ENCODE data around the gene PCSK2.

PCSK2 gene

DNA sequence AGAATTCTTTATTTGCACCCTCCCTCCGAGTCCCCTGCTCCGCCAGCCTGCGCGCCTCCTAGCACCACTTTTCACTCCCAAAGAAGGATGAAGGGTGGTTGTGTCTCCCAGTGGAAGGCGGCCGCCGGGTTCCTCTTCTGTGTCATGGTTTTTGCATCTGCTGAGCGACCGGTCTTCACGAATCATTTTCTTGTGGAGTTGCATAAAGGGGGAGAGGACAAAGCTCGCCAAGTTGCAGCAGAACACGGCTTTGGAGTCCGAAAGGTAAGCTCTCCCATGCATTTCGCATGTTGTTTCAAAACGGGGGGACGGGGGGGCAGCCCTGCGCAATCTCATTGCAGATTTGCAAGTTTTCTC, 357 bp downstream of the PCSK2 start:
- H3K27ac Mint-ChIP-seq: no peak overlapping the region
- H3K36me3 Mint-ChIP-seq (ENCODE audit: low read depth): no peaks in the 10 kb centered on the region
- H3K9me3 Mint-ChIP-seq: no peaks in the 10 kb centered on the region
- H3K4me3 Mint-ChIP-seq: no peak overlapping the region
- H3K27me3 Mint-ChIP-seq: peaks cover 64% of the 10 kb centered on the region
- H3K4me1 Mint-ChIP-seq (ENCODE audit: low read depth): no peaks in the 10 kb centered on the region

DNA sequence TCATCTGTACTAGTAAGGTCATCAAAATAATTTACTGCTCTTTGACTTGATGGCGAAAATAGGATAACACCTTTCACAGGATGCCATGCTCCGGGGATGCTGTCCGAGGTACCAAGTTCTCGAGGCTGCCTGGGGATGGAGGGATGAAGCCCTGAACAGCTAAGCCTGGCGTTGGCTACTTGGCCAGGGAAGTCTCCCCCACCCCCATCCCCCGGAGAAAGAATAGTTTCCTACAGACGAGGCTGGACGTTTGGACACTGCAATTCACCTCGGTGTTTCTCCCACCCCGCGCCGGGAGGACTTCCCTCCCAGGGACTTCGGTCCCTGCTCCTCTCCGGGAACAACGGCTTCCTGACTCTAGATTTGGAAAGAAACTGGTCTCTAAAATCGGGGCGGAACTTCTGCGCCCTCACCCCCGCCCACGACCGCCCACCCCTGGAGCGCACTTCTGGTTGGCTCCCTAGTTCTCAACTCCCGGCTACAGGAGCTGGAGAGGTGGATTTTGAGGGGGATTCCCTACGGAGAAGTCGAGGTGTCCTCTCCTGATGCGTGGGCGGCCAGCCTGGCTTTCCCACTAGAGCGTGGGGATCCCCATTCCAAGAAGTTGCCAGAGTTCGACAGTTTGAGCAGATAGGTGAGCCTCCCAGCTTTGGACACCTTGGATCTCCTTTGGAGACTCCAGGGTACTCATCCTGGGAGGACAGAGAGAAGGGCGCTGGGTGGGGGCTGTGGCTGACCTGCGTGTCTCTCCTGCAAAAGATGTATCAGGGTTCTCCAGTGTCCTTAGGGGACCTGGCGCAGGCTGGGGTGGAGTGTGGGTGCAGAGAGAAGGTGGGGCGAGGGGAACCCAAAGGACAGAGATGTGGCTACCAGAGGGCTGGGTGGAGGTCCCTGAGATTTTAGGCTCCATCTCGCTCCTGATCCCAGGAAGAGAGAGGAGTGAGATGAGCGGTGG, 1.1 kb downstream of the PCSK2 start:
- Mint-ChIP-seq H3K9me3 (no peaks in the 10 kb centered on the region), H3K36me3 (ENCODE audit: low read depth) (no peaks in the 10 kb centered on the region), H3K27me3 (peaks cover 59% of the 10 kb centered on the region), H3K27ac (no peak overlapping the region), H3K4me3 (no peak overlapping the region), H3K4me1 (ENCODE audit: low read depth) (no peaks in the 10 kb centered on the region)

DNA sequence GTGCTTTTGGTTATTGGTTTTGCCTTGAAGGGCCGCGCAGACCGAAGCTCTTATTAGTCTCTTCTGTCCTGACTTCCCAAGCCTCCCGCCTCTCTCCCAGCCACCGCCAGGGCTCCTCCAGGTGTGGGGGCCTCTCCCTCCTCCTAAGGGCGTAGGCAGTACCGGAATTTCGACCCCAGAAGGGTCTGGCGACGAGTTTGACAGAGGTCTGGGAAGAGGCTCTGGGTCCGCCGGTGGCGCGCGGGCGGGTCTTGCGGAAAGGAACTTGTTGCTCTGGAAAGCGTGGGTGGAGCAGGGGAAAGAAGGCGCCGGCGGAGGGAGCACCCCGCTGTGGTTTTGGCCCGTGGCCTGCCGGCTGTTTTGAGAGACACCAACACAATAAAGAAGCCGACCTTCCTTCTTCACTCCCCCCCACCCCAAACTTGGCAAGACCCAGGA, 1.8 kb downstream of the PCSK2 start:
- H3K27me3 Mint-ChIP-seq: peaks cover 57% of the 10 kb centered on the region
- no peak overlapping the region for H3K27ac Mint-ChIP-seq
- no peaks in the 10 kb centered on the region for H3K9me3 Mint-ChIP-seq
- H3K4me3 Mint-ChIP-seq: no peak overlapping the region
- H3K36me3 Mint-ChIP-seq (ENCODE audit: low read depth): no peaks in the 10 kb centered on the region
- H3K4me1 Mint-ChIP-seq (ENCODE audit: low read depth): no peaks in the 10 kb centered on the region

DNA sequence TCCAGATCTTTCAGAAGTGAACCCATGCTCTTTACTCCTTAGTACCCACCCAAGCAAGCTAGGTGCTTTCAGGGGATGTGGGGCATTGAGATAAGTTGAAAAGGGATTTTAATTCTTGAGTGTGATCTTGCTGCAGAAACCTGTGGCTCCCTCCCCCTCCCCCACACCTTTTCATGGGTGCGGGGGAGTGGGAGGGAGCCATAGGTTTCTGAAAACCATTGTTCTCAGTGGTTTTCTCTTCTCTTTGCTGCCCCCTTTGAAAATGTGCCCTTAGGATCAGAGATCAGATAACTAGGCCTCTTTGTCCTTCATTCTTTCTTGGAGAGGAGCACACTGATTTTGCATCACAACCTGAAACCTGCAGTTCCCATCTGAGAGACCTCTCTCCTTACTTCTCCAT, 2.4 kb downstream of the PCSK2 start:
- Mint-ChIP-seq H3K27ac (no peak overlapping the region), H3K27me3 (peaks cover 52% of the 10 kb centered on the region), H3K9me3 (no peaks in the 10 kb centered on the region), H3K36me3 (ENCODE audit: low read depth) (no peaks in the 10 kb centered on the region), H3K4me1 (ENCODE audit: low read depth) (no peaks in the 10 kb centered on the region), H3K4me3 (no peak overlapping the region)

DNA sequence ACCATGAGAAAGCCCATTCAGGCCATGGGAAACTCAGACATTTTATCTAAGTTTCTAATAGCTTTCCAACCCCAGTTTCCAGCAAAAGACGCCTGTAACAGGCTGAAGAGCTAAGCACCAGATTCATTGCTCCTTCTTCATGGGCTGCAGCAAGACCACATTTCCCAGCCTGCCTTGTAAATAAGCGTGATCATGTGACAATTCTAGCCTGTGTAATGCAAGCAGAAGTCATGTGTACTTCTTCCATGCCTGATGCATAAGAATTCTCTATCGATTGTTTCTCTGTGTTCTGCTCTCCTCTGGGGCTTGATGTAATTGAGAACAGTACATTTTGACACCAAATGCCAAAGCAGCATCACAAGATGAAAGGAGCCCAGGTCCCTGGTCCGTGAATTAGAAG, 6.8 kb downstream of the PCSK2 start:
- H3K9me3 Mint-ChIP-seq: no peaks in the 10 kb centered on the region
- H3K4me1 Mint-ChIP-seq (ENCODE audit: low read depth): no peaks in the 10 kb centered on the region
- no peak overlapping the region for H3K27ac Mint-ChIP-seq
- H3K36me3 Mint-ChIP-seq (ENCODE audit: low read depth): no peaks in the 10 kb centered on the region
- peaks cover 11% of the 10 kb centered on the region for H3K27me3 Mint-ChIP-seq
- no peak overlapping the region for H3K4me3 Mint-ChIP-seq

DNA sequence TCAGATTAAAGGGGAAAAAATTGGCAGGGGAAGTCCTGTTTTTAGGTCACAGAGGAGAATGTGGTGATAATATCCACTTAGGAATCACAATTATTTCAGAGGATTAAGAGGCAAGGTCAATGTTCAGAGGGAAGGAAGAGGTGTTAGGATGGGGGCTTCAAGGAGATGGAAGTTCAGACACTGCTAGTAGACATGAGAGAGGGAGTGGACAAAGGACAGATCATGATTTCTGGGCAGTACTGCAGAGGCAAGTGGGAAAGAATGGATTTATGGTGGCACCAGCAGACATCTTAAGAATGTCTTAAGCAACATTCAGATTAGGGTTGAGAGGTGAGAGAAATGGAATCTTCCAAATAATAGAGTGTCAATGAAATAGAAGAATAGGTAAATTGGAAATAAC, 9.9 kb downstream of the PCSK2 start:
- Mint-ChIP-seq H3K27ac (no peak overlapping the region), H3K36me3 (ENCODE audit: low read depth) (no peaks in the 10 kb centered on the region), H3K9me3 (peaks cover 5% of the 10 kb centered on the region), H3K4me1 (ENCODE audit: low read depth) (no peaks in the 10 kb centered on the region), H3K4me3 (no peak overlapping the region), H3K27me3 (no peaks in the 10 kb centered on the region)

DNA sequence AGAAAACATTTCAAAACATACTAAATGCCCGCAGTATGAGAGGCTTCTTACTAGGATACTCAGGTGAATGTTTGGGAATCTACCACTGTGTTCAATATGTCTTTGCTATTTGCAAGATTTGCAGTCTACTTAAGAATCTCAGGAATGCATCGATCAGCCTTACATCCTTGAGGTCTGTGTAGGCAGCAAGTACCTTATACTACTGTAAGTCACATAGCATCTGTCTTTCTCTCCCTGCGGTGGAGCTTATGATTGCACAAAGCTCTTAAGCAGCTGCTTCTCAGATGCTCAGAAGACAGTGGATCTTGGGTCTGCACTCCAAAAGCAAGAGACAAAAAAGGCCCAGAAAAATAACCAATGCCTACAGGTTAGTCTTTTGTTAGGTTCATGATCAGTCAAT, 21.4 kb downstream of the PCSK2 start:
- no peaks in the 10 kb centered on the region for H3K27me3 Mint-ChIP-seq
- no peak overlapping the region for H3K27ac Mint-ChIP-seq
- no peaks in the 10 kb centered on the region for H3K9me3 Mint-ChIP-seq
- H3K36me3 Mint-ChIP-seq (ENCODE audit: low read depth): no peaks in the 10 kb centered on the region
- H3K4me1 Mint-ChIP-seq (ENCODE audit: low read depth): no peaks in the 10 kb centered on the region
- no peak overlapping the region for H3K4me3 Mint-ChIP-seq

DNA sequence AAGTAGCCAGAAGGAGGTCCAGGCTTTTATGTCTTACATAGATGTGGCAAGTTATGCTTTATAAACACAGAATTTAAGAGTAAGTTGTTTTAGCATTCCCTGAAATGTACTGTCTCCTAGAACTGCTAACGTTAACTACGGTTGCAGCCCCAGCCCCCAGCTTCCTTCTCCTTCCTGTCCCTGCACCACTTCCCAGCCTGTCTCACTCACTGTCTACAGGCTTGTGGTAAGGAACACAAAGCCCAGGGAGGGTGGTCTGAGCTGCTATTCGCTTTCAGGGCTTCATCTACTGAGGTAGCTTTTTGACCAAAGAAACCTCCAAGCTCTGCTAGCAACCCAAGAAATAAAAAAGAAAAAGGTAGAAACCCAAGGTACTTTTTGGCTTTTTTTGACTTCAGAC, 35.9 kb downstream of the PCSK2 start:
- Mint-ChIP-seq H3K27ac (no peak overlapping the region), H3K27me3 (peaks cover 11% of the 10 kb centered on the region), H3K4me1 (ENCODE audit: low read depth) (no peaks in the 10 kb centered on the region), H3K36me3 (ENCODE audit: low read depth) (no peaks in the 10 kb centered on the region), H3K4me3 (no peak overlapping the region), H3K9me3 (peaks cover 5% of the 10 kb centered on the region)

DNA sequence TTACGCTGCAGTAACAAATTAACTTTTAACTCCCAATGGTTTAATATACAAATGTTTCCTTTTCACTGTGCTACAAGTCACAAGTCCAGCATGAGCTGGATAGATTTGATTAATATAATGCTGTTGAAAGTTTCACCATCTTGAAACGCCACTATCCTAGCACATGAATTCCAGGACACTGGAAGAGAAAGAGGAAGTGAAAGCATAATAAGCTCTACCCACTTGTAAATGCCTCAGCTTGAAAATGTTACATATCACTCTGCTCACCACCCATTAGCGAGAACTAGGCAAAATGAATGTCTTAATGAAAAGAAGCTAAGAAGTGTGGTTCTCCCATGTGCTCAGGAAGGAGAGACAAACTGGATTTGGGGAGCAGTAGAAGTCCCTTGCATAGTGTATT, 46.9 kb downstream of the PCSK2 start:
- Mint-ChIP-seq H3K36me3 (ENCODE audit: low read depth) (no peaks in the 10 kb centered on the region), H3K4me3 (no peak overlapping the region), H3K27me3 (no peaks in the 10 kb centered on the region), H3K9me3 (peaks cover 5% of the 10 kb centered on the region), H3K4me1 (ENCODE audit: low read depth) (no peaks in the 10 kb centered on the region), H3K27ac (no peak overlapping the region)

DNA sequence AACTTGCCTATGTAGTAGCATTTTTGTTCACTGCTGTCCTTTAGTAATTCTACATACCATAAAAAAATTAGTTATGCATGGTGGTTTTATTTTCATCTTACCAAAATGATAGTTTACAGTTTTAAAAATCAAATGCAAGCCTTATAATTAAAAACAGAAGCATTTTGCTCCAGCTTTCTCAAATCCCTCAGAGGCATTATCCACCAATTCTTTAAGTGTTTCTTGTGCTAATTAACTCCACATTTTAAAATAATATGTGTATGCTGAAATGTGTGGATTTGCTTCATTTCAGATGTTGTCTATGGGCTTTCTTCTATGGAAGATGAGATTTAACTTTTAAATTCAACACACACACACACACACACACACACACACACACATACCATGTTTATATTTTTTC, 49.3 kb downstream of the PCSK2 start:
- Mint-ChIP-seq H3K4me1 (ENCODE audit: low read depth) (no peaks in the 10 kb centered on the region), H3K36me3 (ENCODE audit: low read depth) (no peaks in the 10 kb centered on the region), H3K9me3 (peaks cover 9% of the 10 kb centered on the region), H3K4me3 (no peak overlapping the region), H3K27me3 (no peaks in the 10 kb centered on the region), H3K27ac (no peak overlapping the region)

DNA sequence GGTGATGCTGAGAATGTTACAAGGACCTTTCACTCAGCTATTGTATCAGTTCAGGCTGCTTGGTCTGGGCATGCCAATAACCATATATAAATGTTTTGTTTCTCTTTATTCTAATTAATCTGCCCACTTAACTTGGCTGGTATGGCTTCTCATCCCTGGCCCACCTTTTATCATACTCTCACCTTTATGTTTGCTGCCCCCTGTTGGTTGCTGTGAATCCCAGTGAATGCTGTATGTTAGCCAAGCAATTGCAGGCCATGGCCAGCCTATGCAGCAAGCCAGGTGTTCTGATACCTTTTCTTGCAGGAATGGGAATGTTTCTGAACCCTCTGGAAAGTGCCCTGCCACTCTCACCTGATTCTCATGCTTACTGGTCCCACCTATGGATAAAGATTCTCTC, 54.6 kb downstream of the PCSK2 start:
- H3K36me3 Mint-ChIP-seq (ENCODE audit: low read depth): no peaks in the 10 kb centered on the region
- no peak overlapping the region for H3K4me3 Mint-ChIP-seq
- H3K9me3 Mint-ChIP-seq: peaks cover 9% of the 10 kb centered on the region
- no peak overlapping the region for H3K27ac Mint-ChIP-seq
- H3K4me1 Mint-ChIP-seq (ENCODE audit: low read depth): no peaks in the 10 kb centered on the region
- H3K27me3 Mint-ChIP-seq: no peaks in the 10 kb centered on the region

DNA sequence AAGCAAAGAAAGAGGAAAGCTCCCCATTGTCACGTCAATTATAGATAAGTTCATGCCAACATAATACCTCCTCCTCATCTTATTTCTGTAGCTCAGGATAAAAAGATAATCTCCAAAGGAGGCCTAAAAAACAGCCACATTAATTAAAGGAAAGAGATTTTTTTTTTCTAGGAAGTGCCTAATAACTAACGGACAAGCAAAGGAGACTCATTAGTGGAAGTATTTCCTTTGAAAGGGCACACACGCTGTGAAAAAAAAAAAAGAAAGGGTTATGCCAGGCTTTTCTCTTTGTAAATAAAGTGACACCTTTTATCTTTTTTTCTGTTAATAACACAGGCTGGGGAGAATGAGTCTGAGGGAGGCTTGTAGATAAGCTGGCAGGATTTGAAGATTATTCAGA, 55.7 kb downstream of the PCSK2 start:
- Mint-ChIP-seq H3K9me3 (peaks cover 9% of the 10 kb centered on the region), H3K36me3 (ENCODE audit: low read depth) (no peaks in the 10 kb centered on the region), H3K27ac (no peak overlapping the region), H3K4me3 (no peak overlapping the region), H3K4me1 (ENCODE audit: low read depth) (no peaks in the 10 kb centered on the region), H3K27me3 (no peaks in the 10 kb centered on the region)

DNA sequence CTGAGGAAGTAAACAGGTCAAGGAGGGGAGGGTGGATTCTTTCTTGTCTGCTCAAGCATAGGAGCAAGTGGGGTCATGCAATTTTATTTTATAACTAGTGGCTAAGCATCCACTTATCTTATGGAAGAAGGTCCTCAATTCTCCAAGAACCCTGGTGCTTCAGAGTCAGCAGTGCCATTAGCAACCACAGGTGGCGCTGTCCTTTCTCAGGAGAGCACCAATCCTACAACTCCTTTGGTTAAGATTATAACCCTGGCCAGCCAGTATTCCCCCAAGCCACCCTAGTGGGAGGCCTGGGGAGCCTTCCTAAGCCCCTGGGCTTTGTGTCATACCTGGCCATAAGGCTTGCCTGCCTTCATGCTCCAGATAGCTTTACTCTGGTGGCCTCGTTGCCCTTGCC, 60.7 kb downstream of the PCSK2 start:
- Mint-ChIP-seq H3K4me3 (no peak overlapping the region), H3K27ac (no peak overlapping the region), H3K9me3 (no peaks in the 10 kb centered on the region), H3K36me3 (ENCODE audit: low read depth) (no peaks in the 10 kb centered on the region), H3K27me3 (no peaks in the 10 kb centered on the region), H3K4me1 (ENCODE audit: low read depth) (no peaks in the 10 kb centered on the region)

DNA sequence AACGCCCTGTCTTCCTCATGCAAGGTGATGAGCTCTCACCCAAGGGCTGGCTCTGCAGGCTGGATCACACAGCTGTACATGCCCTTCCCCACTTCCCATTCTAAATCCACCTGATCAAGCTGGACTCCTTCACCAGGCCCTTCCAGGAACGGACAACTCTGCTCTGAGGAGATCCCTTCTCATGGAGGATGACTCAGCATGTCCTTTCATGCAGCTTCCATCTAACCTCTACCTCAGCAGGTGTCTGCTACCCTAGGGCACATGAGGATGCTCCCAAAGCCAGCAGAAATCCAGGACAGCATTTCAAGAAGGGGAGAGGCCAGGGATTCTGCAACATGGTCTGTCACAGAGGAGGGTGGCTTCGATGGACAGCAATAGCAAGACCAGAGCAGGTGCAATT, 61.2 kb downstream of the PCSK2 start:
- Mint-ChIP-seq H3K36me3 (ENCODE audit: low read depth) (no peaks in the 10 kb centered on the region), H3K27me3 (no peaks in the 10 kb centered on the region), H3K9me3 (no peaks in the 10 kb centered on the region), H3K4me1 (ENCODE audit: low read depth) (no peaks in the 10 kb centered on the region), H3K4me3 (no peak overlapping the region), H3K27ac (no peak overlapping the region)

DNA sequence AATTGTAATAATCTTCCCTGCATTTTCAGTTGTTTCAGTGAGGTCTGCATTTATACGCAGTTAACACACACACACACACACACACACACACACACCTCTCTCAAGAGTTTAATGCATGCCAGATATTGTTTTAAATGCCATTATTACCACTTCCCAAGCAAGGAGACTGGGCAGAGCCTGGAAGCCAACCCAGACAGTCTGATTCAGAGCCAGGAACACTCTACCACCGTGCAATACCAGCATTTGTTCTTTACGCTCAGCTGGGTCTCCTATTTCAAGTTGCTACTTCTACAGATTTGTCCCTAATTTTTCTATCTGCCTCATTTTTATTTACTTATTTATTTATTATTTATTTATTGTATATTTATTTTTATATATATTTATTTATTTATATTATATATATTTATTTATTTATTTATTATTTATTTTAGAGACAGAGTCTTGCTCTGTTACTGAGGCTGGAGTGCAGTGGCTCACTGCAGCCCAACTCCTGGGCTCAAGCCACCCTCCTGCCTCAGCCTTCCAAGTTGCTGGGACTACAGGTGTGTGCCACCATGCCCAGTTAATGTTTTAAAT, 68.4 kb downstream of the PCSK2 start:
- Mint-ChIP-seq H3K4me1 (ENCODE audit: low read depth) (no peaks in the 10 kb centered on the region), H3K27ac (no peak overlapping the region), H3K9me3 (no peaks in the 10 kb centered on the region), H3K4me3 (no peak overlapping the region), H3K27me3 (peaks cover 4% of the 10 kb centered on the region), H3K36me3 (ENCODE audit: low read depth) (no peaks in the 10 kb centered on the region)

DNA sequence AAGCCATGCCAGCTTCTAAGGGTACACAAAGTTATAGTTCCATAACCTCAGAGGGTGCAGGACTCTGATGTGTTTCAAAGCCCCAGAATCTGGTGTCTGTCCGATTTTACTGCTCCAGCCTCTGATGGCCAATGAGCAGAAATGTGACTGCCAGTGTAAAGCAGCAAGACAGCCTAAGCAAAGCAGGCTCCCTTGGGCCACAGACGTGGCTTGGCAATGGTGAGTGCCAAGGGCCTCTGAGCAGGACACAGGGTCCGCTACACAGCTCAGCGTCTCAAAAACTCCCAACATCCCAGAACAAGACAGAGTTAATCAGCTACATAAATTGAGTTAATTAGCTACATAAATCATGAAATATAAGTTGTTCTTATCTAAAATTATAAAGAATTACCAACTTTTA, 69.2 kb downstream of the PCSK2 start:
- H3K27ac Mint-ChIP-seq: no peak overlapping the region

More for the DNA sequence above, 69.2 kb downstream of the PCSK2 start:
- Mint-ChIP-seq H3K36me3 (ENCODE audit: low read depth) (no peaks in the 10 kb centered on the region), H3K4me3 (no peak overlapping the region), H3K27me3 (peaks cover 4% of the 10 kb centered on the region), H3K4me1 (ENCODE audit: low read depth) (no peaks in the 10 kb centered on the region), H3K9me3 (no peaks in the 10 kb centered on the region)

Measured in stimulated activated naive CD8-positive, alpha-beta T cell treated with anti-CD3 and anti-CD28 coated beads, Interleukin-15, Interleukin-2, amounts not matched to agents 100 ng/mL and 50 ng/mL, for 24 hours (primary cell).